Prostate gland (tissue), 2 donors: ENCODE results near the gene GJD2. TPM values are rescaled to one million over a fixed set of nuclear protein-coding genes. Genes with fewer than 3 reads are reported as not detected.

Experiments used
- DNase-seq: peaks from one replicate; pipeline ENCODE4 v3.0.0-alpha.2; 2019; ENCODE audit warnings: low spot score
- H3K27ac ChIP-seq, 2 donors: fragments of 200-600 bp; sonication (generic); 2 replicates each; pipeline ENCODE4 v1.5.1; 2017 to 2019
- H3K27me3 ChIP-seq: fragments of 200-600 bp; sonication (generic); replicated peaks from 2 replicates; pipeline ENCODE4 v1.5.1; 2019; ENCODE audit not compliant: insufficient read depth
- H3K36me3 ChIP-seq, 2 donors: fragments of 200-600 bp; sonication (generic); 1 replicate in 1 of 2; 2 replicates in 1 of 2; pipeline versions ENCODE4 v1.5.1 to v1.8.1; 2017 to 2019
- H3K4me1 ChIP-seq: fragments of 200-600 bp; sonication (generic); replicated peaks from 2 replicates; pipeline ENCODE4 v1.5.1; 2019
- H3K4me3 ChIP-seq, 2 donors: fragments of 200-600 bp; sonication (generic); 2 replicates each; pipeline ENCODE4 v1.5.1; 2017 to 2019
- H3K9me3 ChIP-seq: fragments of 200-600 bp; sonication (generic); 2 replicates; pipeline ENCODE4 v1.5.1; 2017
- POLR2A ChIP-seq: fragments of 450-650 bp; IDR thresholded peaks from one replicate; pipeline ENCODE4 v1.6.1; 2016; ENCODE audit warnings: antibody characterized with exemption, mild to moderate bottlenecking
- POLR2AphosphoS5 ChIP-seq: sonication (generic); formaldehyde crosslinking; IDR thresholded peaks from one replicate; pipeline ENCODE4 v1.6.1; 2017; ENCODE audit warnings: antibody characterized with exemption
- whole genome bisulfite sequencing: methylation state at CpG from one replicate; pipeline ENCODE4 v1.1.5; 2018; 5-methylcytosine and 5-hydroxymethylcytosine counted together
- intact Hi-C: fragments of 100-400 bp; cut with DNase I; formaldehyde crosslinking; loops from one replicate; pipeline ENCODE4 v1.14.2; 2022
- total RNA-seq, 2 donors: library from RNA; depleted of rRNA; stranded (reverse); fragments of >200 nt; gene quantifications; one replicate each; pipeline ENCODE4 v1.1.0, GENCODE V29; 2016
- TF ChIP-seq, protein P1 (sequence below), 4 experiments: fragments of 200-600 bp in 2 of 4; fragments of 450-650 bp in 2 of 4; sonication (generic) in 2 of 4; IDR thresholded peaks; 1 replicate in 3 of 4; 2 replicates in 1 of 4; pipeline ENCODE4 v1.5.1; 2016 to 2019; ENCODE audit warnings: antibody characterized with exemption in 4 of 4, mild to moderate bottlenecking in 2 of 4, moderate library complexity in 2 of 4

The GJD2 gene
- total RNA-seq, 2 donors from 2014 or later = not detected

DNA sequence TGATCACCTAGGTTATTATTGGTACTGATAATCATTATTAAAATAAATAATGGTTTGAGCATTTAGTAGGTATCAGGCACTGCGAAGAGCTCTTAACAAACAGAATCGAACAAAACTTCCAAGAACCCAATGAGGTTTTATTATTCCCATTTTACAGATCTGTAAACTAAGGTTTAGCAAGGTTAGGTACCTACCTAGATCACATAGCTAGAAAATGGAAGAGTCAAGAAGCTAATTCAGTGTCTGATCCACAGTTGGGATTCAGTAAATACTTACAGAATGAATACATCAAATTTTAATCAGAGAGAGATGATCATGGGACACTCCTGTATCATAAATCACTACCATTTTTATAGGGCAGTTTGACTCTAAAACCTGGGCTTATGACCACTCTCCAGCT, 15.5 kb downstream of the GJD2 start:
- no peaks in the 10 kb centered on the region for H3K9me3 ChIP-seq
- H3K4me1 ChIP-seq = no peaks in the 10 kb centered on the region
- H3K36me3 ChIP-seq = no peaks in the 10 kb centered on the region
- DNase-seq = no peak
- H3K27me3 ChIP-seq = no peaks in the 10 kb centered on the region
- H3K4me3 ChIP-seq = no peak overlapping the region
- 94% methylated on average over 2 of the region's 2 CpGs for WGBS
- TF ChIP-seq POLR2AphosphoS5 (no peak), POLR2A (no peak)
- TF ChIP-seq, protein P1, sequence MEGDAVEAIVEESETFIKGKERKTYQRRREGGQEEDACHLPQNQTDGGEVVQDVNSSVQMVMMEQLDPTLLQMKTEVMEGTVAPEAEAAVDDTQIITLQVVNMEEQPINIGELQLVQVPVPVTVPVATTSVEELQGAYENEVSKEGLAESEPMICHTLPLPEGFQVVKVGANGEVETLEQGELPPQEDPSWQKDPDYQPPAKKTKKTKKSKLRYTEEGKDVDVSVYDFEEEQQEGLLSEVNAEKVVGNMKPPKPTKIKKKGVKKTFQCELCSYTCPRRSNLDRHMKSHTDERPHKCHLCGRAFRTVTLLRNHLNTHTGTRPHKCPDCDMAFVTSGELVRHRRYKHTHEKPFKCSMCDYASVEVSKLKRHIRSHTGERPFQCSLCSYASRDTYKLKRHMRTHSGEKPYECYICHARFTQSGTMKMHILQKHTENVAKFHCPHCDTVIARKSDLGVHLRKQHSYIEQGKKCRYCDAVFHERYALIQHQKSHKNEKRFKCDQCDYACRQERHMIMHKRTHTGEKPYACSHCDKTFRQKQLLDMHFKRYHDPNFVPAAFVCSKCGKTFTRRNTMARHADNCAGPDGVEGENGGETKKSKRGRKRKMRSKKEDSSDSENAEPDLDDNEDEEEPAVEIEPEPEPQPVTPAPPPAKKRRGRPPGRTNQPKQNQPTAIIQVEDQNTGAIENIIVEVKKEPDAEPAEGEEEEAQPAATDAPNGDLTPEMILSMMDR (IDR thresholded peaks at IDR 0.05) = no peak
- no peak overlapping the region for H3K27ac ChIP-seq
- intact Hi-C loops = no loop called here

DNA sequence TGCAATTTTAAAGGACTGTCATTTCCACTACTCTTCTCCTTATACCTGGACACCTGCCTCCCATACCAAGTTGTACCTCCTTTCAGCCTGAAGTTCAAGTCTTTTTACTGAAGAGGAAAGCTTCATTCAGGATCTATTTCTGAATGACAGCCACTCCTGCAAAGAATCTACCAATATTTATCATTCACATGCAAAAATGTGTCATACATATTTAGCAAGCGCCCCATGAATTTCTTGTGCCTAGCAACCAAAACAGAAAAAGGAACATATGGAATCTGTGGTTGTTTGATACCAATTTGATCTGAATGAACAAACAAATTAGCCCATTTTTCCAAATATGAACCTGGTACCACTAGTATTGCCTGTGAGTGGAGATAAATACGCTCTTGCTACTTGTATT, 16.8 kb downstream of the GJD2 start:
- WGBS = 90% methylated on average over 2 of the region's 2 CpGs
- Histone ChIP-seq H3K4me1 (no peaks in the 10 kb centered on the region), H3K9me3 (no peaks in the 10 kb centered on the region), H3K27me3 (no peaks in the 10 kb centered on the region), H3K36me3 (no peaks in the 10 kb centered on the region), H3K27ac (no peak overlapping the region), H3K4me3 (no peak overlapping the region)
- no peak for TF ChIP-seq POLR2AphosphoS5
- no peak for DNase-seq
- intact Hi-C loops = no loop called here

DNA sequence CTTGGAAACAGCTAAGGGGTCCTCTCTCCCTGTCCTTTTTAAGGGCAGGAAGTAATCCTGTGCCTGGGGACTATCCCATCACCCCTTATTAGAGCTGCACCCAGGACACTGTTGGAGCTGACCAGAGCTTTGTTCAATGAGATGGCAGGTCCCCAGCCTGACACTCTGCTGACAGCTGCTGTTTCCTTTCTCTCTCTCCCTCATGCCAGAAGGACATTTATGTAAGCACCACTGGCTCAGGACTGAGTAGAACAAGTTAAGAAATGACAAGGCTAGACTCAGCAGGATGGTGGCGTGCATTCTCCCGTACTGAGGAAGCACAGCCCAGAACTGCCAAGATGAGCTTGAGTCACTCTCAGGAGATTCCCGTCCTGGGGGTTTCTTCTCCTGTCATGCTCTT, 17.3 kb downstream of the GJD2 start:
- Histone ChIP-seq H3K27me3 (no peaks in the 10 kb centered on the region), H3K9me3 (no peaks in the 10 kb centered on the region), H3K4me1 (no peaks in the 10 kb centered on the region), H3K4me3 (no peak overlapping the region), H3K27ac (no peak overlapping the region), H3K36me3 (no peaks in the 10 kb centered on the region)
- TF ChIP-seq POLR2AphosphoS5 (no peak), POLR2A (no peak)
- TF ChIP-seq, protein P1 (IDR thresholded peaks at IDR 0.05) = no peak
- 64% methylated on average over 3 of the region's 3 CpGs for WGBS
- intact Hi-C loops = no loop called here
- DNase-seq = no peak

DNA sequence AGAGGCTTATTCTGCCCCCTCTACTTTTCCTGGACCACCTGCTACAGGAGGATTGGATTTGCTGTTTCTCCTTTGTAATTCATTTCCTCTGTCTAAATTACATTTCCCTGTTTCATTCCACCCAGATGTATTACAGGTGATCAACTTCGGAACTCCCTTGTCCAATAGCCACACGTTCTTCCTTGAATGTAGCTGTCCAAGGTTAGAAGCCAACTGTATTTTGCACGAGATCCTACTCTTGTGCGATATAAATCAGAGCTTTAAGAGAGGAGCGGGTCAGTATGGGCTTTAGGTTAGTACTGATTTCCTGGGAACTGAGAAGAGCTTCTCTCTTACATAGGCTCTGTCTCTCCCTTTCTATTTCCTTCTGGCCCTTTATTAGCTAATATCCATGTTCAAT, 20.5 kb downstream of the GJD2 start:
- Histone ChIP-seq H3K4me1 (no peaks in the 10 kb centered on the region), H3K27me3 (no peaks in the 10 kb centered on the region), H3K4me3 (no peak overlapping the region), H3K27ac (no peak overlapping the region), H3K9me3 (no peaks in the 10 kb centered on the region), H3K36me3 (no peaks in the 10 kb centered on the region)
- TF ChIP-seq POLR2AphosphoS5 = no peak
- TF ChIP-seq POLR2A = no peak
- TF ChIP-seq, protein P1 (IDR thresholded peaks at IDR 0.05) = no peak
- DNase-seq = no peak
- intact Hi-C loops = no loop called here
- 50% methylated on average over 5 of the region's 5 CpGs for whole genome bisulfite sequencing

DNA sequence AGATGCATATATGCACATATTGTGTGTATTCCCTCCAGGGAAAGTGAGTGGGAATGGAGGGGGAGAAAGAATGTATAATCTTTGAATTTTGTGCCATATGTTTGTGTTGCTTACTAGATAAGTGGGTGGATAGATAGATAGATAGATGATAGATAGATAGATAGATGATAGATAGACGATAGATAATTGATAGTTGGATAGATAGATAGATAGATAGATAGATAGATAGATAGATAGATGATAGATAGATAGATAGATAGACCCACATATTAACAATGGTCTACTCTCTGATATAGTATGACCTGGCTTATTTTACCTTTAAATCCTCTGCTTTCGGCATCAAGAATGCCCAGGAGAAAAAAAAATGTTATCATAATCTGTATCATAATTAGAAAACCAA, 21.2 kb downstream of the GJD2 start:
- WGBS = 94% methylated on average over 2 of the region's 2 CpGs
- intact Hi-C loops = no loop called here
- Histone ChIP-seq H3K27me3 (no peaks in the 10 kb centered on the region), H3K27ac (no peak overlapping the region), H3K4me1 (no peaks in the 10 kb centered on the region), H3K9me3 (no peaks in the 10 kb centered on the region), H3K36me3 (no peaks in the 10 kb centered on the region), H3K4me3 (no peak overlapping the region)
- no peak for DNase-seq
- TF ChIP-seq, protein P1 (IDR thresholded peaks at IDR 0.05) = no peak
- TF ChIP-seq POLR2AphosphoS5 (no peak), POLR2A (no peak)
